Non-pigmented ciliary epithelial cell (primary cell): ENCODE results near the gene BLVRA.

Source experiments
- DNase-seq: peaks from one replicate; pipeline ENCODE4 v3.0.0-alpha.2; 2010; ENCODE audit warnings: low read depth

BLVRA gene

DNA sequence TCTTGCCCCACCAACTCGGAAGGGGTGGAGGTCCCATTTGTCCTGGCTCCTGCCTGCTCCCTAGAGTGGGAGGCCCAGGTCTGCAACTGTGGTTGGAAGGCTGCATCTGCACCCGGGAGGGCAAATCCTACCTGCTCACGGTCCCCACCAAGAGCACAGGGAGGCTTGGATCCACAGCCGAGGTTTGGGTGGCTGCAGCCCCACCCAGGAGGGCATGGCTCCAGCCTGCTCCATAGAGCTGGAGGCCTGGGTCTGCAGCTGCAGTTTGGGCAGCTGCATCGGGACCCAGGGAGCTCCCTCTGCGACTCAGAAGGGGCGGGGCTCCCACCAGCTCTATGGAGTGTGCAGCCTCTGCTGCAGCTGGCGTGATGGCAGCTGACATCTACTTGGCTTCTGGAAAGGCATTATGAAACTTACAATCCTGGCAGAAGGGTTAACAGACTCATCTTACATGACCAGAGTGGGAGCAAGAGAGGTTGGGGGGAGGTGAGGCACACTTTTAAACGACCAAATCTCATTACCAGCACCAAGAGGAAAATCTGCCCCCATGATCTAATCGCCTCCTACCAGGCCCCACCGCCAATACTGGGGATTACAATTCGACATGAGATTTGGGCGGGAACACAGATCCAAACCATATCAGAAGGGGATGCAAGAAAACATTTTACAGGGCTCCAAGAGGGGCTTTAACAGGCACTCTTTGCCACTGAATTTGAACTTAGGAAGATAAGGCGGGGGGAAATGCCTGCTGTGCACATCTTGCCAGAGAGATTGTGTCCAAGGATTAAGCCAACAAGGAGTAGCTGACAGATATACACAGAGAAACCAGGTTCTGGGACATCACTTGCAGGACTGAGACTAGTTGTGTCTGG lies 8.2 kb upstream of the BLVRA start:
- no peak for DNase-seq

DNA sequence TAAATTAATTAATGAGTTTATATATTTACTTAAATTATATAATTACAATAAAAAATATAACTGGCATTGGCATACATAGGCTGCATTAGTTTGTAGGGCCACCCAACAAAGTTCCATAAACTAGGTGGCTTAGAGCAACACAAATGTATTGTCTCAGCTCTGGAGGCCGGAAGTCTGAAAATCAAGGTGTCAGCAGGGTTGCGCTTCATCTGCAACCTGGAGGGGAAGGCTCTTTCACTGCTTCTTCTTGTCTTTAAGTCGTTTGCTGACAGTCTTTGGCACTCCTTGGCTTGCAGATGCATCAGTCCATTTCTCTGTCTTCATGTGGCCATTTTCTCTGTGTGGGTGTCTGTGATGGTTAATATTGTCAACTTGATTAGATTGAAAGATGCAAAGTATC lies 6.1 kb upstream of the BLVRA start:
- DNase-seq, result no peak

DNA sequence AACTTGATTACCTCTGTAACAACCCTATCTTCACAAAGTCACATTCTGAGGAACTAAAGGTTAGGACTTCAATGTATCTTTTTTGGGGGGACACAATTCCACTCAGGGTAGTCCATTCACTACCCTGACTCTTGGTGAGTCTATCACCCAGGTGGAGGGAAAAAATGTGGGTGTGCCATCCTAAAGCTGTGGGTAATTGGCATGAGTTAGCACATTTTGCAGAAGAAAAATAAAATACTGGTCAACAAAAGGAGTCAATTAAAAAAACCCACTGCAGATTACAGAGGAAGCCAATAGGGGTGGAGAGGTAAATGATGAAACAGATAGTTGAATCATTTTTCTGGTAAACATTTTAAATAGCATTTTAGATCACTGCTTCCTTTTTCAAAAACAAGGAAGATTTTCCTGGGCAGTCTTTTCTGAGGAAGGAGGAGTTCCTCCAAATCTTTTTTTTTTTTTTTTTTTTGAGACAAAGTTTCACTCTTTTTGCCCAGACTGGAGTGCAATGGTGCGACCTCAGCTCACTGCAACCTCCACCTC lies 5.1 kb upstream of the BLVRA start:
- no peak for DNase-seq

GRCh38 chr7:43753843-43754242 lies 4.6 kb upstream of the BLVRA start:
- DNase-seq, result no peak

GRCh38 chr7:43754596-43754995 lies 3.9 kb upstream of the BLVRA start:
- DNase-seq, result no peak

GRCh38 chr7:43756368-43757072 lies 2.0 kb upstream of the BLVRA start:
- peak; percentile 55 for DNase-seq

DNA sequence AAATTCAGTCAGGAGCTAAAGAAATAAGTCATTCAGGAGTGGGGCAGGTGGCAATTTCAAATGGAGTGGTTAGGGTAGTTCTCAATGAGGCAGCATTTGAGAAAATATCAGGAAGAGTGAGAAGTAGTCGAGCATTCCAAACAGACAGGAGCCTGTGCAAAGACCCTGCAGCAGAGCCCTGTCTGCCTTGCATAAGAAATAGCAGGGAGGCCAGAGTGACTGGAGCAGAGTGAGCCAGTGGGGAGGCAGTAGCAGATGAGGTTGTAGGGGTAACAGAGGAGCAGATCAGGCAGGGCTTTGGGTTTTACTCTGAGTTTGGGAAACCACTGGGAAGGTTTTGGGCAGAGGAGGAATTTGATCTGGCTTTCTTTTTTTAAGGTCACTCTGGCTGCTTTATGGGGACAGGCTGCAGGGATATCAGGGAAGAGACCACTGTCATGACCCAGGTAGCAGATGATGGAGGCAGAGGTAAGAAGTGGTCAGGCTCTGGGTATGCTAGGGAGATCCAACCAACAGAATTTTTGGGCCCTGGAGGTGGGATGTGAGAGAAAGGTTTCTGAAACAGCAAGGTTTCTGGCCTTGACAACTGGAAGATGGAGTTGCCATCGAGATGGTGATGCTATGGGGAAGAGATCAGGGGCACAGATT lies 1.3 kb upstream of the BLVRA start:
- no peak for DNase-seq

- DNase-seq, result no peak
These were observed 573 bp downstream of the BLVRA start for GRCh38 chr7:43758822-43759683.

- no peak for DNase-seq
These were observed 2.4 kb downstream of the BLVRA start for GRCh38 chr7:43760861-43761260.

DNA sequence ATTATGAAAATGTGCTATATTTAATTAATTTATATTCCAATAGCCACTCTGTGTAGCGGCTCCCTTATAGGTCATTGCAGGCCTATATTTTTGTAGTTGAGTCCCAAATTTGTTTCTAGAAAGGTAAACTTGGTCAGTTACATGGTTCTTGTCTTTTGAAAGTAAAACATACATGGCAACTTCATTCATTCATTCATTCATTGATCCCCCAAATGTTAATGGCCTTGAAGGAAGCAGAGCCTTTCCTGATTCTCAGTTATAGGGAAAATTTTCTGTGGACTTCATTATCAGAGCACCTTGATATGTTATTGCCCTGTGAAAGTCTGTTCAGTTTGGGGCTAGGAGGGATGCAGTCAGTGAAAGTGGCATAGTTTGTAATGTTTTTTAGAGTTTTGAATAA lies 2.9 kb downstream of the BLVRA start:
- no peak for DNase-seq

- no peak for DNase-seq
These were observed 3.6 kb downstream of the BLVRA start for GRCh38 chr7:43761938-43762692.

- DNase-seq, result no peak
These were observed 4.7 kb downstream of the BLVRA start for GRCh38 chr7:43763183-43763582.

DNA sequence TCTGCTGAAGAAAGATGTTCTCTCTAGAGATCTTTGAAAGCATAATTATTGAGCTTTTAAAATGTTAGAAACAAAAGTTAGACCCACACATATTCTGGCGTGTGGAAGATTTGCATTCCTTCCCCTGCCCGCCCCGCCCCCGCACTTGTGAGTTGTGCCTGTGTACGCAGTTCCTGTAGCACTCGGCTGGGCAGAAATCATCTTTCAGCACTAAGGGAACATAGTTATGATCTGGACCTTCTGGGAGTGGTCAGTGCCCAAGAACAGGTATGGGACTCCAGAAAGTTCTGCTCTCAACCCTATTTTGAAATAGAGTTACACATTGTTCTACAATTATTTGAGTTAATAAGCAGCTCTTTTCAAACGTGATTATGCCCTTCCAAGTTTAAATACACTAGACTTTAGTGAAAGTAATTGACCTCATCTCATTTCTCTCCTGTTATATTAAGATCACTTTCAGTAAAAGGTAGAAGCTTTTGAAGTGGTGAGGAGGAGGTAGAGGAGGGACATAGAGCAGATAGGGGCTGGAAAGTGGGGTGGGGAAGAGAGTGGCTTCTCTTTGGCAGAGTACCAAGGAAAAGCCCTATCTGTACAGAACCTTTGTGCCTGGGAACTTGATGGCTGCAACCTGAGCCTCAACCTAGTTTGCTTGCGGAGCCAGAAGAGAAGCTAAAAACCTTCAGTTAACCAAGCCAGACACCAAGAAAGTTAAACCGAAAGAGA lies 5.7 kb downstream of the BLVRA start:
- no peak for DNase-seq

GRCh38 chr7:43764807-43765491 lies 6.5 kb downstream of the BLVRA start:
- DNase-seq, result no peak

GRCh38 chr7:43766564-43766963 lies 8.1 kb downstream of the BLVRA start:
- no peak for DNase-seq

DNA sequence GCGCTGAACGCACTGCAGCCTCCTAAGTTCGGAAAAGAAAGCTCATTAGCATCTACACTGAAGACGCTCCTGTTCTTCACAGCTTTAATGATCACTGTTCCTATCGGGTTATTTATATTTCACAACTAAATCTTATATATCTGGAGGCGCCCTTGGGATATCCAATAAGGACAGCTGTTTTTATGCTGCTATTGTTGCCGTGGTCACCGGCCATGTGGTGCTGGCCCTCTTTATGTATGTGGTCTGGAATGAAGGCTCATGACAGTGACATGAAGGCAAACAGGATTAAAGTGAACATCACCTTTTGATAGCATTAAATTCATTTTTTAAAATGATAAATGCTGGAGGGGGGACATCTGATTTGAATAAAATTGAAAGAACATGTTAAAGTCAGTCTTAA lies 8.8 kb downstream of the BLVRA start:
- no peak for DNase-seq

GRCh38 chr7:43768201-43768886 lies 9.9 kb downstream of the BLVRA start:
- DNase-seq, result no peak

DNA sequence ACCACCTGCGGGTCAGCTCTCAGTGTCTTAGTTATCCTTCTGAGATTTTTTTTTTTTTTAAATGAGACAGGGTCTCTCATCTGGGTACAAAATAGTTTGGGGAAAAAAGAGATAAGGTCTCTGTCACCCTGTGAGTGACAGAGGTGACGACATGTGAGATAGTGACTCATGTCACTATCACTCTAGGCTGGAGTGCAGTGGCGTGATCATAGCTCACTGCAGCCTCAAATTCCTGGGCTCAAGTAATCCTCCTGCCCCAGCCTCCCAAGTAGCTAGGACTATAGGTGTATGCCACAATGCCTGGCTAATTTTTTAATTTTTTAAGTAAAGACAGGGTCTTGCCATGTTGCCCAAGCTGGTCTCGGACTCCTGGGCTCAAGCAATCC lies 10.4 kb downstream of the BLVRA start:
- DNase-seq, result no peak

- no peak for DNase-seq
These were observed 10.8 kb downstream of the BLVRA start for GRCh38 chr7:43769281-43769680.
